Measurements from ENCODE around the gene PALLD.

DNA sequence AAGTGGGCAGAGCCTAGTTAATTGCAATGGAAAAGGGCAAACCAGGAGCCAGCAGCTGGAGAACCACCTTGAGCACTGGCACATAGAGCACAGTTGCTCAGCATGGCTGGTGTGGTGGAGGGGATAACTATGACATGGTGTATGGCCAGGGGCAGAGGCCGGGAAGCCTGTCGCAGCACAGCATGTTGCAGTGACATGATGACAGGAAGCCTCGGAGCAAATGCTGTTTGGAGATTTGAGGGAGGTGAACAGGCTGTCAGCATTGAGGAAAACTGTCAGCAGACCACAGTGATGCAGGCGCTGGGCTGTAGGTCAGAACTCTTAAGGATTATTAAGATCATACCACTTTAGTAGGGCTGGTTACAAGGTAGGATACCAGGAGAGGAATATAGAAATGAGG lies 284.5 kb downstream of the PALLD start:
- TF ChIP-seq YY1 (tag by site-specific recombination; IDR thresholded peaks at IDR 0.05) (no peak), ZNF623 (tag by site-specific recombination; IDR thresholded peaks at IDR 0.05) (no peak), ZXDB (tag by site-specific recombination; IDR thresholded peaks at IDR 0.05) (no peak), ZBTB26 (tag by site-specific recombination; optimal IDR thresholded peaks at IDR 0.05) (no peak), ZNF654 (tag by site-specific recombination; IDR thresholded peaks at IDR 0.05; ENCODE audit: low read depth) (no peak), ZNF600 (tag by site-specific recombination; IDR thresholded peaks at IDR 0.05) (no peak), ZNF580 (tag by site-specific recombination; IDR thresholded peaks at IDR 0.05) (no peak), ZNF514 (tag by site-specific recombination; IDR thresholded peaks at IDR 0.05) (no peak)

All from HEK293 (cell line).